Fibroblast of pulmonary artery (primary cell): ENCODE data around the gene NCBP2.
"Not testable (repeated sequence)": the region's sequence is repeated elsewhere in the genome, so short reads cannot be mapped to it uniquely, and the experiment has no call there.

Experiments
- DNase-seq: peaks from one replicate; pipeline ENCODE4 v3.0.0-alpha.2; 2010; ENCODE audit warnings: low read depth
- H3K4me3 ChIP-seq: replicated peaks from 2 replicates; pipeline ENCODE4 v1.5.1; 2011; ENCODE audit warnings: low read depth, mild to moderate bottlenecking, control low read depth, low read length, moderate library complexity
- TF ChIP-seq, protein P1 (sequence below): IDR thresholded peaks from 2 replicates; pipeline ENCODE4 v1.5.1; 2011; ENCODE audit warnings: mild to moderate bottlenecking, control low read depth, low read length, inconsistent platforms; ENCODE audit errors: missing control alignments

The NCBP2 gene

DNA sequence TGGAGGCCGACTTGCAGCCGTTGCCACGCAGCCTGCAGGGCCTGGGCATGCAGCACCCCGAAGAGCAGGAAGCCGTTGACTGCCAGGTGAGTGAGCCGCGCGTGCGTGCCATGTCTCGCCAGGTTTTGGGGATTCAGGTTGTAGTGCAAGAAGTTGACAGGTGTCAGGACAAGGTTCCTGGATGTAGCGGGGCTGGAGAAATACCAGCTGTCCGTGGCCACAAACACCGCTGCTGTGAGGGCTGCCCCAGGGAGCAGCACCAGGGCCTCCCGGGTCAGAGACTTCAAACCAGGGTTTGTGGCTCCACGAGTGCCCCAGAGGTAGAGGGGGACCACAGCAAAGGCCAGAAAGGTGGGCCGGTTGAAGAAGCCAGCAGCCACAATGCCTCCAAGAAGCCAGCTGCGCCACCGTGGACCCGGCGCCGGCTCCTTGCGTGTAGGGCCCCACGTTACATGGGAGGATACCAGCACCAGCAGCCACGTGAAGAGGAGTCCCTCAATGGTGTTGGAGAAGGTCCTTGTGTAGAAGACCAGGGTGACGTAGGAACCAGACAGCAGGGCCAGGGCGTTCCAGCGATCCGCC lies 5.6 kb upstream of the NCBP2 start:
- H3K4me3 ChIP-seq, result no peak overlapping the region
- DNase-seq, result no peak
- TF ChIP-seq, protein P1, sequence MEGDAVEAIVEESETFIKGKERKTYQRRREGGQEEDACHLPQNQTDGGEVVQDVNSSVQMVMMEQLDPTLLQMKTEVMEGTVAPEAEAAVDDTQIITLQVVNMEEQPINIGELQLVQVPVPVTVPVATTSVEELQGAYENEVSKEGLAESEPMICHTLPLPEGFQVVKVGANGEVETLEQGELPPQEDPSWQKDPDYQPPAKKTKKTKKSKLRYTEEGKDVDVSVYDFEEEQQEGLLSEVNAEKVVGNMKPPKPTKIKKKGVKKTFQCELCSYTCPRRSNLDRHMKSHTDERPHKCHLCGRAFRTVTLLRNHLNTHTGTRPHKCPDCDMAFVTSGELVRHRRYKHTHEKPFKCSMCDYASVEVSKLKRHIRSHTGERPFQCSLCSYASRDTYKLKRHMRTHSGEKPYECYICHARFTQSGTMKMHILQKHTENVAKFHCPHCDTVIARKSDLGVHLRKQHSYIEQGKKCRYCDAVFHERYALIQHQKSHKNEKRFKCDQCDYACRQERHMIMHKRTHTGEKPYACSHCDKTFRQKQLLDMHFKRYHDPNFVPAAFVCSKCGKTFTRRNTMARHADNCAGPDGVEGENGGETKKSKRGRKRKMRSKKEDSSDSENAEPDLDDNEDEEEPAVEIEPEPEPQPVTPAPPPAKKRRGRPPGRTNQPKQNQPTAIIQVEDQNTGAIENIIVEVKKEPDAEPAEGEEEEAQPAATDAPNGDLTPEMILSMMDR, result no peak

DNA sequence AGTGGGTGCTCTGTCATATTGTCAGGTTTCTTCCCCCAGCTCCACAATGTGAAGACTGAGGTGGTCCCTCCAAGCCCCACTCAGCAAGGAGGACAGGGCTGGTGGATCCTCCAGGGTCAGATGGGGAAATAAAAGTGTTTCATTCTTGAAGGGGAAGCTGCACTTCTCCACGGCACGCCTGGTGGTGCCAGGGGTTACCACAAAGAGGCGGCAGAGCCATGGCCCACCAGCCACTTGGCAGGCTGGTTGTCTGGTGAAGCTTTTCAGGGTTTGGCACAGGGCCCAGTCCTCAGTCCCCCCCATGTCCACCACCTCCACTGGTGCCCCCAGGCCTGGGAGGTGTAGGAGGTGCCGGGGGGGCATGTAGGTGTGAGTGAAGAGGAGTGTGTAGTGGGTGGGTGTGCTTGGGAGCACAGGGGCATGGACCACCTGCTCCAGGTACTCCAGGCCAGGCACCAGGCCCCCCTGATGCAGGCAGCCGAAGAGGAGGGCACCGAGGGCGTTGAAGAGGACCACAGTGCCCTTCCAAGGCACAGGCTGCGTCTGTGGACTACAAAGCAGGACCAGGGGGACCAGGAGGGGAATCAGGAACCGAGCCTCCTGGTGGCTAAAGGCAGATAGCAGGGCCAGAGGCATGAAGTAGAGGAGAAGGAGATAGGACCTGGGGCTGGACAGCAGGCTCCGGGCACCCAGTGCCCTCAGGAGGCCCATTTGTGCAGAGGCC lies 5.0 kb upstream of the NCBP2 start:
- DNase-seq, result no peak
- TF ChIP-seq, protein P1, result peak; percentile 3
- H3K4me3 ChIP-seq, result no peak overlapping the region

DNA sequence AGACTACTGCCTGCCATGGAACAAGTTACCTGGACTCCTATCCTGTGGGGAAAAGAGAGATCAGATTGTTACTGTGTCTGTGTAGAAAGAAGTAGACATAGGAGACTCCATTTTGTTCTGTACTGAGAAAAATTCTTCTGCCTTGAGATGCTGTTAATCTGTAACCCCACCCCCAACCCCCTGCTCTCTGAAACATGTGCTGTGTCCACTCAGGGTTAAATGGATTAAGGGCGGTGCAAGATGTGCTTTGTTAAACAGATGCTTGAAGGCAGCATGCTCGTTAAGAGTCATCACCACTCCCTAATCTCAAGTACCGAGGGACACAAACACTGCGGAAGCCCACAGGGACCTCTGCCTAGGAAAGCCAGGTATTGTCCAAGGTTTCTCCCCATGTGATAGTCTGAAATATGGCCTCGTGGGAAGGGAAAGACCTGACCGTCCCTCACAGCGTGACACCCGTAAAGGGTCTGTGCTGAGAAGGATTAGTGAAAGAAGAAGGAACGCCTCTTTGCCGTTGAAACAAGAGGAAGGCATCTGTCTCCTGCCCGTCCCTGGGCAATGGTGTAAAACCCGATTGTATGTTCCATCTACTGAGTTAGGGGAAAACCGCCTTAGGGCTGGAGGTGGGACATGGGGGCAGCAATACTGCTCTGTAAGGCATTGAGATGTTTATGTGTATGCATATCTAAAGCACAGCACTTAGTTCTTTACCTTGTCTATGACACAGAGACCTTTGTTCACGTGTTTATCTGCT lies 1.9 kb upstream of the NCBP2 start:
- not testable (repeated sequence) for DNase-seq
- peak overlapping the region; percentile 97 for H3K4me3 ChIP-seq

DNA sequence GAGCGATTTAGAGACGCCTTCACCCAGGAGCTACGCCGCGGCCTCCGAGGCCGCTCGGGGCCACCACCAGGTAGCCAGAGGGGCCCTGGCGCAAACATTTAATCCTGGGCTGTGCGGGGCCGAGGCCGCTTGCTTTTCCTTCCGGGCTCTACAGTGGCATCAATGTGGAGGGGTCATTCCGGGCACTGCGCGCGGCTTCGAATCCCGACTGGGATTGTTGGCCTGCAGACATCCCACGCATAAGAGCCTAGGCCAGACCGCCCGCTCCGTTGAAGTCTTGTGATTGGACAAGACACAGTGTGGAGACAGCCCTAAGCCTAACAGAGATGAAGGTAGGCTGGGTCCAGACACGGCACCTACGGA lies 568 bp upstream of the NCBP2 start:
- peak overlapping the region; percentile 97 for H3K4me3 ChIP-seq
- peak; percentile 46 for DNase-seq
- TF ChIP-seq, protein P1, result no peak

DNA sequence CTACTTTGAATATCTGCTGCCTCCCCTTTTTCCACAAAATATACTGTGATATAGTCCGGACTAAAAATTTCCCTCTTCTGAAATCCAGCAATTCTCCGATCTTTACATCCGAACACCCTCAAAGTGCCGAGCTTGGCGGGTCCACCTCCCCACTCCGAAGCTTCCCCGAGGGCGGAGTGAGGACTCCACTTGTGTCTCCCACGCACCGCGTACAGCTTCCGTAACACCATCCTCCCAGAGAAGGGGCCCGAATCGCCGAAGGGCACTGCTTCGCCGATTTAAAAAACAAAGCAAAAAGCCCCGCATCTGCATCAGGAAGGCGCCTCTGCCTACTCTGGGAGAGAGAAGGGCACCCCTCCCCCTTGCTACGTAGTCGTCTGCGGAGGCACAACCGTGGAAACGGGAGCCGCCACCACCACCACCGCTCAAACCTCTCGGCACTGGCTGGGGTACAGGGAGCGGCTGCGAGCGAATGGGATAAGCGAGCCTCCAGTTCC lies 551 bp downstream of the NCBP2 start:
- peak overlapping the region; percentile 97 for H3K4me3 ChIP-seq
- TF ChIP-seq, protein P1, result no peak
- peak; percentile 62 for DNase-seq

DNA sequence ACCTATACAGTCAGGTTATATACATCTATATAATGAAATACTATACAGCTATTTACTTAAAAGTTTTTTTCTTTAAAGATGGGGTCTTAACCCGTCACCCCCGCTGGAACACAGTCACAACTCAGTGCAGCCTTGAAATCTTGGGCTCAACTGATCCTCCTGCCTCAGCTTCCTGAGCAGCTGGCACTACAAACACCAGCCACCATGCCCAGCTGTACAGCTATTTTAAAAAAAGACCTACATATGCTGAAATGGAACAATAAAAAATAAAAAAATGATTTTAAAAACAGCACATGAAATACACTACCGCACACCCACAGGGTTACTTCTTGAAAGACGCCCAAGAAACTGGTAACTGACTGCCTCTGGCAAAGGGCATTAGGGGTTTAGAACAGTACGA lies 3.8 kb downstream of the NCBP2 start:
- TF ChIP-seq, protein P1, result no peak
- H3K4me3 ChIP-seq, result no peak overlapping the region
- DNase-seq, result no peak

DNA sequence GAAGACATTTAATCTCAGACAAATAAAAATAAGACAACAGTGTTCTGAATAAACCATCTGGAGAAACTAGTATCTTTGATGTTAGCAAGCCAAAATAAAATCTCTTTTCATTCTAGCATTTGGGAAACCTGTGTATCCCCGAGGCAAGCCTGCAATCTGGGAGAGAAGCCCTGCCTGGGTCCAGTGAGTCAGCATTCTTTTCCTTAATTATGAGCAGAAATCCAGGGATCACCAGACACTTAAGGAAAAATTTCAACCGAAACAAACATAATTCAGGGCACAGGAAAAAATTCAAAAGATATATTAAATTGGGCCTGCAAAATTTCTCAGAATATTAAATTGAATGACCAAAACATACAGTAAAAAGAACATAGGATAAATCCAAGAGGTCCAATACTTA lies 4.2 kb downstream of the NCBP2 start:
- TF ChIP-seq, protein P1, result no peak
- H3K4me3 ChIP-seq, result no peak overlapping the region
- no peak for DNase-seq
